Loucy (cell line): ENCODE data around the gene HENMT1.

ENCODE experiments used
- H2AFZ ChIP-seq: fragments of 200-600 bp; sonication (generic); 2 replicates; pipeline ENCODE4 v1.6.0; 2016; ENCODE audit warnings: antibody characterized with exemption, mild to moderate bottlenecking, low read length, moderate library complexity
- H3F3A ChIP-seq: fragments of 200-600 bp; 2 replicates; pipeline ENCODE4 v1.6.0; 2016; ENCODE audit warnings: antibody characterized with exemption, low read depth, mild to moderate bottlenecking
- H3K27me3 ChIP-seq: fragments of 200-600 bp; sonication (generic); 2 replicates; pipeline ENCODE4 v1.6.1; 2014; ENCODE audit warnings: low read length, mild to moderate bottlenecking; ENCODE audit not compliant: insufficient read depth, poor library complexity, severe bottlenecking
- H3K36me3 ChIP-seq: fragments of 200-600 bp; sonication (generic); 2 replicates; pipeline ENCODE4 v1.6.1; 2016; ENCODE audit warnings: low read length; ENCODE audit not compliant: insufficient read depth
- H3K4me1 ChIP-seq: fragments of 200-600 bp; sonication (generic); 2 replicates; pipeline ENCODE4 v1.5.1; 2014; ENCODE audit warnings: low read length, mild to moderate bottlenecking; ENCODE audit not compliant: insufficient read depth, poor library complexity, severe bottlenecking
- H3K4me2 ChIP-seq: fragments of 200-600 bp; sonication (generic); 2 replicates; pipeline ENCODE4 v1.6.0; 2014; ENCODE audit warnings: antibody characterized with exemption, low read length, low read depth, mild to moderate bottlenecking; ENCODE audit not compliant: poor library complexity, severe bottlenecking
- H3K4me3 ChIP-seq: fragments of 200-600 bp; sonication (generic); 2 replicates; pipeline ENCODE4 v1.5.1; 2014; ENCODE audit warnings: low read length, mild to moderate bottlenecking, mixed read lengths; ENCODE audit not compliant: poor library complexity, severe bottlenecking
- H3K79me2 ChIP-seq: fragments of 200-600 bp; sonication (generic); 2 replicates; pipeline ENCODE4 v1.6.1; 2014; ENCODE audit warnings: low read length; ENCODE audit not compliant: insufficient read depth
- H3K9ac ChIP-seq: fragments of 200-600 bp; sonication (generic); 2 replicates; pipeline ENCODE4 v1.6.0; 2014; ENCODE audit warnings: mild to moderate bottlenecking, low read depth, low read length, moderate library complexity; ENCODE audit not compliant: poor library complexity, severe bottlenecking
- H3K9me2 ChIP-seq: fragments of 200-600 bp; sonication (generic); replicated peaks from 2 replicates; pipeline ENCODE4 v1.6.1; 2016; ENCODE audit warnings: low read depth, low read length, mixed read lengths
- H3K9me3 ChIP-seq: fragments of 200-600 bp; sonication (generic); 2 replicates; pipeline ENCODE4 v1.6.1; 2014; ENCODE audit warnings: mild to moderate bottlenecking, antibody characterized with exemption, low read length, low read depth; ENCODE audit not compliant: insufficient read depth
- H4K20me1 ChIP-seq: fragments of 200-600 bp; sonication (generic); 2 replicates; pipeline ENCODE4 v1.6.0; 2014; ENCODE audit warnings: antibody characterized with exemption, low read length, mild to moderate bottlenecking; ENCODE audit not compliant: insufficient read depth, poor library complexity, severe bottlenecking
- CTCF ChIP-seq: fragments of 200-600 bp; sonication (generic); conservative IDR thresholded peaks from 2 replicates; pipeline ENCODE4 v1.5.1; 2014; ENCODE audit warnings: mild to moderate bottlenecking, antibody characterized with exemption, low read length
- EZH2phosphoT487 ChIP-seq: fragments of 200-600 bp; IDR thresholded peaks from 2 replicates; pipeline ENCODE4 v1.6.1; 2018; ENCODE audit warnings: antibody characterized with exemption, mild to moderate bottlenecking, moderate library complexity, borderline replicate concordance

The HENMT1 gene

GRCh38 chr1:108624069-108624468 lies 36.8 kb downstream of the HENMT1 start:
- H3K9ac ChIP-seq, result no peak overlapping the region
- H3K4me2 ChIP-seq, result no peak overlapping the region
- no peaks in the 10 kb centered on the region for H4K20me1 ChIP-seq
- H3K36me3 ChIP-seq, result peaks cover 45% of the 10 kb centered on the region; the same call in 1 of the 2 replicates
- no peaks in the 10 kb centered on the region for H3K4me1 ChIP-seq
- no peaks in the 10 kb centered on the region for H3K9me3 ChIP-seq
- H3K4me3 ChIP-seq, result no peak overlapping the region
- H3K27me3 ChIP-seq, result no peaks in the 10 kb centered on the region
- no peaks in the 10 kb centered on the region for H3K79me2 ChIP-seq
- no peak overlapping the region for H2AFZ ChIP-seq
- TF ChIP-seq EZH2phosphoT487, result no peak
- H3F3A ChIP-seq, result no peaks in the 10 kb centered on the region
- H3K9me2 ChIP-seq, result no peaks in the 10 kb centered on the region

- no peaks in the 10 kb centered on the region for H3K27me3 ChIP-seq
- H4K20me1 ChIP-seq, result no peaks in the 10 kb centered on the region
- TF ChIP-seq EZH2phosphoT487 (no peak), CTCF (no peak)
- H2AFZ ChIP-seq, result no peak overlapping the region
- no peak overlapping the region for H3K9ac ChIP-seq
- H3K36me3 ChIP-seq, result peaks cover 45% of the 10 kb centered on the region
- no peaks in the 10 kb centered on the region for H3F3A ChIP-seq
- H3K79me2 ChIP-seq, result no peaks in the 10 kb centered on the region
- no peaks in the 10 kb centered on the region for H3K9me2 ChIP-seq
- H3K4me2 ChIP-seq, result no peak overlapping the region
- H3K4me3 ChIP-seq, result no peak overlapping the region
- peaks cover 9% of the 10 kb centered on the region for H3K4me1 ChIP-seq
- H3K9me3 ChIP-seq, result no peaks in the 10 kb centered on the region
Observed at GRCh38 chr1:108617724-108618056, 43.2 kb downstream of the HENMT1 start.

GRCh38 chr1:108617008-108617723 lies 43.7 kb downstream of the HENMT1 start:
- TF ChIP-seq EZH2phosphoT487 (no peak), CTCF (no peak)
- no peak overlapping the region for H2AFZ ChIP-seq
- H3K4me3 ChIP-seq, result no peak overlapping the region
- H4K20me1 ChIP-seq, result no peaks in the 10 kb centered on the region
- H3K4me1 ChIP-seq, result peaks cover 9% of the 10 kb centered on the region
- no peaks in the 10 kb centered on the region for H3K9me2 ChIP-seq
- no peaks in the 10 kb centered on the region for H3K27me3 ChIP-seq
- H3K36me3 ChIP-seq, result peaks cover 50% of the 10 kb centered on the region
- no peak overlapping the region for H3K4me2 ChIP-seq
- no peaks in the 10 kb centered on the region for H3K9me3 ChIP-seq
- no peaks in the 10 kb centered on the region for H3F3A ChIP-seq
- H3K9ac ChIP-seq, result no peak overlapping the region
- no peaks in the 10 kb centered on the region for H3K79me2 ChIP-seq

- Histone ChIP-seq H3K27me3 (no peaks in the 10 kb centered on the region), H3K4me2 (no peak overlapping the region), H3K4me1 (peaks cover 9% of the 10 kb centered on the region), H3K9ac (no peak overlapping the region), H3K9me3 (no peaks in the 10 kb centered on the region), H3K36me3 (peaks cover 50% of the 10 kb centered on the region), H3K9me2 (no peaks in the 10 kb centered on the region), H2AFZ (no peak overlapping the region), H3F3A (no peaks in the 10 kb centered on the region), H3K79me2 (no peaks in the 10 kb centered on the region), H4K20me1 (no peaks in the 10 kb centered on the region), H3K4me3 (no peak overlapping the region)
- TF ChIP-seq EZH2phosphoT487, result no peak
- no peak for TF ChIP-seq CTCF
Observed at GRCh38 chr1:108615544-108615943, 45.3 kb downstream of the HENMT1 start.
